HG02763 (cell line): ENCODE results near the gene VMP1.
A peak's percentile ranks its signal among the peaks of the same experiment; 100 is the strongest.
"Not testable (repeated sequence)": the region's sequence is repeated elsewhere in the genome, so short reads cannot be mapped to it uniquely, and the experiment has no call there.

Source experiments
- ATAC-seq: cut with Tn5 transposase; IDR thresholded peaks from one replicate; pipeline ENCODE4 v1.9.1; 2021; ENCODE audit warnings: mild to moderate bottlenecking, moderate library complexity; ENCODE audit not compliant: unreplicated experiment

VMP1 gene

DNA sequence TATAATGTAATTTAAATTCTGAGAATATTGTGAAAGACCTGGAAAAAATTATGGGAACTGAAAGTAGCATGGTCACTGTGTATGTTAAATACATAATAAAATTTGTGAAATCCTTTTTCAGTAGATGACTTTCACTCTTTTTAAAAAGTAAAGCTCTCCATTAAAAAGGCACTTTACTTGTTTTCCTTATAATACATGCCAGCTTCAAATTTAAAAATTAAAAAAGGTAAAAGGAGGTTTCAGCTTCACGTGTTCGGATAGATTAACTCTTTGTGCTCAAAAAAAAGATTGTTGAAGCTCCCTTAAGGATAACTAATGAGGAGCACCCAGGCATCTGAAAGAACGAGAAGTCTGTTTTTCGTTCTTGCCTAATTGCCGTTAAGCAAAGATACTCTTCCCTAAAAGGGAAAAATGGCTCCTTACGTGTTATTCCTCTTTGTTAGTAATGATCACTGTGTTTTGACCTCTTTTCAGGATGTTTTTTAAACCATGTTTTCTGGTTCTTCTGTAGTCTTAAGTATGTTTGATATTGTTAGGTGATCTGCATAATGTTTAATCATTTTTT lies 97.5 kb downstream of the VMP1 start:
- ATAC-seq: no peak

GRCh38 chr17:59806322-59806721 lies 98.9 kb downstream of the VMP1 start:
- not testable (repeated sequence) for ATAC-seq

GRCh38 chr17:59807892-59808509 lies 100.5 kb downstream of the VMP1 start:
- ATAC-seq: no peak

GRCh38 chr17:59810894-59811153 lies 103.4 kb downstream of the VMP1 start:
- ATAC-seq: no peak

- no peak for ATAC-seq
Measured at GRCh38 chr17:59811209-59811608, 103.8 kb downstream of the VMP1 start.

- no peak for ATAC-seq
Measured at GRCh38 chr17:59812139-59812538, 104.7 kb downstream of the VMP1 start.

DNA sequence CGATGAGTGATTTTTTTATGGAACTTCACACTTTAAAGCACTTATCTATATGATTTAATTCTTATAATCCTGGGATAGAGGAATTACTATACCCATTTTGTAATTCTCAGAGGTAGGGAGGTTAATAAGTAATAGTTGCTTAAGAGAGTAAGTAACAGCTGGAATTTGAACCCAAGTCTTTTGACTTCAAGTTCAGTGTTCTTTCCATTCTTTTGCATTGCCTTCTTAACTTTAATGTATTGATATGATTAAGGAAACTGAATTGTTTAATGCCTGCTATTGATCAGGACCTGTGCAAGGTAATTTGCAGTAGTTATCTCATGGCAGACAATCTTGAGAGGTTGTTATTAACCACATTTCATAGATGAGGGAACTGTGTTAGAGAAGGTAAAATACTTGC lies 106.8 kb downstream of the VMP1 start:
- no peak for ATAC-seq

- ATAC-seq: no peak
Measured at GRCh38 chr17:59814685-59815084, 107.2 kb downstream of the VMP1 start.

- no peak for ATAC-seq
Measured at GRCh38 chr17:59815965-59816364, 108.5 kb downstream of the VMP1 start.

DNA sequence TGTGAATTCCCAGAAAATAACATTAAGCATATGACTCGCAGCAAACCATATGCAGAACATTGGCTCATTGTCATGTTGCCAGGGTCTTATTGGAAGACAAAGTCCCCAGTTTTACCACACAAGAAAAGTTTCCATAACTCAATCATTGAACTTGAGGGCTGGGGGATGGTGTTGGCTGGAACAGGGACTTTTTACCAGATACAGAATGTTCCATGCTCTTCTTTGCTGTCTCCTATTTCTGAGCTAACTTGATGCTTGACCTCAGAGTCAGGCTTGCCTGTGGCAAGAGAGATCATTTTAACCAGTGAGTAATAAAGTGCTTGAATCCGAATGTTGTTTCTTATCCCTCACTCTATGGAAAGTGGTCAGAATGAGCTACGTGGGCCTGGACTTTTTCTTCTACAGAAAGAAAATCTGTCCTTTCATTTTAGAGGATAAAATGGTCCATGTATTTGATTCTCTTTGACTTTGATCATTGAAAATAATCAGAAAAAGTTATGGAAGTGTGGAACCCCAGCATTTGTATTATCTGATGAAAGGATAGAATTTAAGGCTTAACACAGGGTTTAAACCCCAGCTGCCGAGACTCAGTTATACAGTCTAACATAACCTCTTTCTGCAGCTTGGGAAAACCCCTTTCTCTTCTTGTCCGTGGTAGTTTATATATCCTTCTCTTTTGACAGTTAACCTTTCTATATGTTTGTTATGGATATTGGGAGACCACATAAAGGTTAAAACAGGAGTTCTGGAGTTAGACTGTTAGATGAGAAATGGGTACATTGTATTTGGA lies 118.3 kb downstream of the VMP1 start:
- ATAC-seq: no peak

DNA sequence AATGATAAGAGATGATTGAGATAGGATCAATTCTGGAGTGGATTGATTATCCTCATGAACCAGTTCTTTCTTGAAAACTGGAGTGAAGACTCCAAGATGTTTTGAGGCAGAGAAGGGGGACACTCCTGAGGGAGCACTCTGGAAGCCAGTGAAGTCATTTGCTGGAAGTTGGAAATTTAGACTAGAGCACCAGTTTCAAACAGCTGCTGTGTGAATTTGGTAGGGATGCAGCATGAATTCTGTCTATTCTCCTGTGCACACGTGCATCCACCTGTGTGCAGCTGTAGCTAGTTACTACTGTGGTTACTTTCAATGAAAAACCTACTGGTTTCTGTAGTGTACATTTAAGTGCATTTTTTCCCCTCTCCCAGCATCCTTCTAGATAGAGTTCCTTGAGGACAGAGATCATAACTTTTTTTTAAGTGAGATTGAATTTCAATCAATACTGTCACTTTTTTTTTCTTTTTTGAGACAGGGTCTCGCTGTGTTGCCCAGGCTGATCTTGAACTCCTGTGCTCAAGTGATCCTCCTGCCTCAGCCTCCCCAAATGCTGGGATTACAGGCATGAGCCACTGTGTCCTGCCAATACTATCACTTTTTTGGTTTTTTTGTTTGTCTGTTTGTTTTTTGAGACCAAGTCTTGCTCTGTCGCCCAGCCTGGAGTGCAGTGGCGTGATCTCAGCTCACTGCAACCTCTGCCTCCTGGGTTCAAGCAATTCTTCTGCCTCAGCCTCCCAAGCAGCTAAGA lies 119.4 kb downstream of the VMP1 start:
- ATAC-seq: no peak

DNA sequence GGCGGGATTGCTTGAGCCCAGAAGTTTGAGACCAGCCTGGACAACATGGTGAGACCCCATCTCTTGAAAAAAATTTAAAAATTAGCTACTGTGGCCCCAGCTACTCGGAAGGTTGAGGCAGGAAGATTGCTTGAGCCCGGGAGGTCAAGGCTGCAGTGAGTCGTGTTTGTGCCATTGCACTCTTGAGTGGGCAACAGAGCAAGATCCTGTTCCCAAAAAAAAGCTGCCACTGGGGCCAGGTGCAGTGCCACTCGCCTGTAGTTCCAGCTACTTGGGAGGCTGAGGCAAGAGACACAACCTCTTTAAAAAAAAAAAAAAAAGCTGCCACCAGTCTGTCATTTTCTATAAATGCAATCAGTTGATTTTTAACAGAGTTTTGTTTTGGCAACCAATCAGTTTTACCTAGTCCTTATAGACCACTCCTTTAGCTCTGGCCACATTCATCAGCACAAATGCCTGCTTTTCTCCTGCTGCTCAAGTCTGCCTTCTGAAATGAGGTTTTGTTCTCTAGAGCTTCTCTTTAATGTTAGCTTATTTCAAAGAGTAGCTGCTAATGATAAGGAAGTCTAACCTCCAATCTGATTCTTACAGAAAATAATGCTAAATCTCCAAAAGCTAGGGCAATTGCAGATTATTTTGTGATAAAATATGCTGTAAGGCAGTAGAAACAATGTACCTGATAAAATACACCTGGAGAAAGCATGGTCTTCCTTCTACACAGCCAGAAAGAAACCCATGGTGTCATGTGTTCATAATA lies 120.4 kb downstream of the VMP1 start:
- no peak for ATAC-seq

GRCh38 chr17:59828478-59828760 lies 121.0 kb downstream of the VMP1 start:
- no peak for ATAC-seq

GRCh38 chr17:59828819-59829216 lies 121.4 kb downstream of the VMP1 start:
- ATAC-seq: not testable (repeated sequence)

GRCh38 chr17:59829217-59830006 lies 122.0 kb downstream of the VMP1 start:
- ATAC-seq: peak; percentile 69

GRCh38 chr17:59830007-59830630 lies 122.7 kb downstream of the VMP1 start:
- no peak for ATAC-seq

- ATAC-seq: no peak
Measured at GRCh38 chr17:59830846-59831486, 123.5 kb downstream of the VMP1 start.

DNA sequence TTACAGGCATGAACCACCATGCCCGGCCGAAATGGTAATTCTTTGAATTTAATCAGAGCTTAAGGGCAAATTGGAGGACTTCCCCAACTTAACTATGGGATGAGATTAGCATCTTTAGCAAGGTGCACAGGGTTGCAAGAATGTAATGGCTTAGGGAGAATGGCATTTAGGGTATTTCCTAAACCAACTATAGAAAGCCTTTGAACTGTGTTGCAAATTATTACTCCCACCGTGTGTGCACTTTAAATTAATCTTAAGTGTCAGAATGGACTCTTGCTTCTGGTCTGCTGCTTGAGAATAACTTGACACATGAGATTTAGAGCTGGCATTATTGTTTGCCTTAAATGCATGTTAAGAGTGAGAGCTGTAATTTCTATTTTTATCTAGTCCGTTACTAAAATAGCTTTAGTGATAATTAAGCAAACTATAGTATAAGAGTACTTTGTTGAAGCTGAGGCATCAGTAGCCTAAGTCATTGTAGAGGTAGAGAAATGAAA lies 125.5 kb downstream of the VMP1 start:
- ATAC-seq: no peak

DNA sequence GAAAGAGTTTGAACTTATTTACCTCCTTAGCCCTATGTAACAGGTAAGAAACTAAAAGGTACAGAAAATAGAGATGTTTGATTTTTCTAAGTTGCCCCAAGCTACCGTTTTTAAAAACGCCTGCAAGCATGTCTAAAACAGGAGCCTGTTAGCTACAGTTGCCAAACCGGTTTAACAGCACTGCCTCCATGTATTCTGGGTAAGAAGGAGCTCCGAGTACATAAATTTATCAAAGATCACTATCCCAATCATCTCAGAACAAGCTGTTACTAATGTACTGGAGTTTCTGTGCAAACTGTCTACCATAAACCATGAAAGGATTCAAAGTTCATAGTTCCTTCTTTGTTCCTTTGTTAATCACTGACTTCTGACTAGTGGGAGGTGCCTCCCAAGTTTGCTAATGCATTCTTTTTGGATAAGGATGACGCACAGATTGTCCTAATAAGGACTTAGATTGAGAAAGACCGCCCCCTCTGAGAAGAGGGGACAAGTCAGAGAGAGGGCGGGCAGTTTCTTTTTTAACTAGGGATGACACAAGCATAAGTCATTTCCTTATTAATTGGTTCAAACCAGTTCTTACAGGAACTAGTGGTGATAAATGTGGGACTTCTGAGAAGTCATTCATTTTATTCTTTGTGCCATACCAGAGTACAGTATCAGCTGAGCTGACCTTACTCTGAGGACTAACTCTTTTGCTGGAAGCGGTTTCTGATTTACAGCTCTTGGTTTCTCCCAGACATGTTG lies 130.0 kb downstream of the VMP1 start:
- ATAC-seq: peak; percentile 63
